Measurements from ENCODE around the gene ZNF506. TPM values are rescaled to one million over a fixed set of nuclear protein-coding genes. Genes with fewer than 3 reads are reported as not detected.

Gene ZNF506
- total and polyA plus RNA-seq, 2 experiments from 2014 or later: 9.9 to 47.1 TPM

GRCh38 chr19:19748249-19748938, 73.2 kb downstream of the ZNF506 start:
- Histone ChIP-seq H4K20me1 (ENCODE audit: insufficient read depth, poor library complexity, severe bottlenecking) (no peaks in the 10 kb centered on the region), H3K27me3 (no peaks in the 10 kb centered on the region), H3K36me3 (replicated peaks; ENCODE audit: insufficient read depth, low read depth) (no peaks in the 10 kb centered on the region), H3K27ac (no peak overlapping the region), H3K4me3 (no peak overlapping the region), H3K79me2 (no peaks in the 10 kb centered on the region), H3K4me2 (no peak overlapping the region), H3K4me1 (ENCODE audit: insufficient read depth) (no peaks in the 10 kb centered on the region), H2AFZ (no peak overlapping the region), H3K9me2 (replicated peaks; ENCODE audit: insufficient read depth) (no peaks in the 10 kb centered on the region), H3K9me3 (ENCODE audit: low read depth) (no peaks in the 10 kb centered on the region)
- 84% methylated on average over 9 of the region's 9 CpGs for WGBS (ENCODE audit: low lambda C conversion rate, missing lambda C conversion rate)
- DNase-seq (ENCODE audit: low spot score): no peak
- TF ChIP-seq EZH2 (IDR thresholded peaks at IDR 0.05; ENCODE audit: borderline replicate concordance): no peak

DNA sequence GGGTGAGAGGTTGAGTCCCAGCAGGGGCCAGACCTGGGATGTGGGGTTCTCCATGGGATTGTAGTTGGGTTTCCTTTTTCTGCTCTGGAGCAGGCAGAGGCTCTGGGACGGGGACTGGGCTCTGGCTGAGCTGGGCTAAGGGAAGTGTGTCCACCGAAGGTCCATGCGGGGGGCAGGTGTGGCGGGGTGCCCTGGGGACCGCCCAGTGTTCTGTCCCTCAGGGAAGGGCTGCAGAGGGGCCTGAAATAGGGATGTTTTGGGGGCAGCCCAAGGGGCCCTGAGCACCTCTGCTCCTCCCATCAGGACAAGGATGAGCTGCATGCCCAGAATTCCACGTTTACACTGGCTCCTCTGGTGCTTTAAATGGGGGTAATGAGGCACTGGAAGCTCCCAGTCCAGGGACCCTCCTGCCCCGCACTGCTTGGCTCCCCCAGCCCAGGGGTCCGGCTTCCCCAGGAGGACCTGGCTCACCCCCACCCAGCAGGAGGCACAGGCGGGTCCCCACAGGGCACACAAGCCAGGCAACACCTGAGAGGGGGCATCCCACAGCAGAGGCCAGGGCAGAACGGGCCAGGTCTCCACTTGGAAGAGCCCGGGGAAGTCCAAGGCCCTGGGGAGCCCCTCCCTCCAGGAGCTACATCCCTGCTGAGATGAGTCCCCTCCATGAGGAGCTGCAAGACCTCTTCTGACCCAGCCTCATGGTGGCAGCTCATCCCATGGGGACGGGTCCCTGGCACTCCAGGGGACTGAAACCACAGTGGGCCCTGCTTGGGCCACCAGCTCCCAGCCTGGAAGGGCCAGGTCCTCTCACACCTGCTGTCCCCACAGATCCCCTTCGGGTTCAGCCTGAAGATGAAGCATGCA, 74.0 kb downstream of the ZNF506 start:
- no peaks in the 10 kb centered on the region for H4K20me1 ChIP-seq (ENCODE audit: insufficient read depth, poor library complexity, severe bottlenecking)
- no peak for TF ChIP-seq EZH2phosphoT487 (IDR thresholded peaks at IDR 0.05; ENCODE audit: low read depth, severe bottlenecking, unreplicated experiment)
- no peak overlapping the region for H3K4me2 ChIP-seq
- H3K9me3 ChIP-seq (ENCODE audit: low read depth): no peaks in the 10 kb centered on the region
- no peak overlapping the region for H3K27ac ChIP-seq
- 89% methylated on average over 13 of the region's 13 CpGs for WGBS (ENCODE audit: low lambda C conversion rate, missing lambda C conversion rate)
- H3K4me3 ChIP-seq: no peak overlapping the region
- no peaks in the 10 kb centered on the region for H3K9me2 ChIP-seq (replicated peaks; ENCODE audit: insufficient read depth)
- no peaks in the 10 kb centered on the region for H3K4me1 ChIP-seq (ENCODE audit: insufficient read depth)
- no peak for DNase-seq (ENCODE audit: low spot score)
- no peak overlapping the region for H2AFZ ChIP-seq
- no peaks in the 10 kb centered on the region for H3K79me2 ChIP-seq
- H3K27me3 ChIP-seq: no peaks in the 10 kb centered on the region
- no peaks in the 10 kb centered on the region for H3K36me3 ChIP-seq (replicated peaks; ENCODE audit: insufficient read depth, low read depth)

DNA sequence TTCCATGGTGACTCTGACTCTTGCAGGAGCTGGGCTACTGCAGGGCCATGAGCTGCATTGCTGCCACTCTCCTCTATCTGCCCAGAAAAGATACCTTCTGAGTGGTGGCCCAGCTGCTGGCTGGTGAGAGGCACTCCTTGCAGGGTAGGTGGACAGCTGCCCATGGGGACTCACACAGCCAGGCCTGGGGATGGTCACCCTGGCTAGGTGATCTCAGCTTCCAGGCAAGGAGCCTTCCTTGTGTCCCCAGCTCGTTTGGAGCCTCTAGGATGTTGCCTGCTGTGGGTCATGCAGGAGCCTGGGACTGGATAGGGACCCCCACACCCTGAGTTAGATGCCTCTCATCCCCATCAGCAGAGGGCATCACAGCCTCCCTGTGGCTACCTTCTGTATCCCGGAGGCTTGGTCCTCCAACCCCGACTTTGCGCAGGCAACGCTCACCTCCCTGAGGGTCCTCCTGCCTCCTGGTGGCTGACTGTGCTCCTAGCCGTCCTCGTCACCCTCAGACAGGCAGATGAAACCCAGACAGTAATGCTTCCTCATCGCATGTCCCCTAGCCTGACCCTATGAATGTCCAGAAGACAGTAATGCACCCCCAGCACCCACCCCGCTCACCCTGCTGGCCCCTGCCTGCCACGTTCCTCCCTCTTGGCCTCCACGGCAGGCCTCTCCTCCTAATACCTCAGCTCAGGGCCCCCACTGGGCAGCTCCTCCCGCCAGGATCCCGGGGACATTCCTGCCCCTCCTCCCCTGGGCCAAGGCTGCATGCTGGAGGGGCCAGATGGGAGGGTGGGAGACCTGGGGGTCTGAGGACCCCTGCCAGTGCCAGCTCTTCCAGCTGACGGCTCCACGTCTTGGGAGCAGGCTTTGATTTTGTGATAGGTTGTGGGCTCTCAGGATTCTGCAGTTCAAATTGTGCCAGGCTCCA, 75.0 kb downstream of the ZNF506 start:
- no peak overlapping the region for H3K4me2 ChIP-seq
- no peak overlapping the region for H3K27ac ChIP-seq
- no peak for DNase-seq (ENCODE audit: low spot score)
- WGBS (ENCODE audit: low lambda C conversion rate, missing lambda C conversion rate): 79% methylated on average over 12 of the region's 15 CpGs
- H3K36me3 ChIP-seq (replicated peaks; ENCODE audit: insufficient read depth, low read depth): no peaks in the 10 kb centered on the region
- H3K4me3 ChIP-seq: no peak overlapping the region
- no peaks in the 10 kb centered on the region for H3K9me2 ChIP-seq (replicated peaks; ENCODE audit: insufficient read depth)
- H3K27me3 ChIP-seq: no peaks in the 10 kb centered on the region
- H4K20me1 ChIP-seq (ENCODE audit: insufficient read depth, poor library complexity, severe bottlenecking): no peaks in the 10 kb centered on the region
- H2AFZ ChIP-seq: no peak overlapping the region
- H3K79me2 ChIP-seq: no peaks in the 10 kb centered on the region
- no peak for TF ChIP-seq EZH2phosphoT487 (IDR thresholded peaks at IDR 0.05; ENCODE audit: low read depth, severe bottlenecking, unreplicated experiment)
- TF ChIP-seq, protein P1, sequence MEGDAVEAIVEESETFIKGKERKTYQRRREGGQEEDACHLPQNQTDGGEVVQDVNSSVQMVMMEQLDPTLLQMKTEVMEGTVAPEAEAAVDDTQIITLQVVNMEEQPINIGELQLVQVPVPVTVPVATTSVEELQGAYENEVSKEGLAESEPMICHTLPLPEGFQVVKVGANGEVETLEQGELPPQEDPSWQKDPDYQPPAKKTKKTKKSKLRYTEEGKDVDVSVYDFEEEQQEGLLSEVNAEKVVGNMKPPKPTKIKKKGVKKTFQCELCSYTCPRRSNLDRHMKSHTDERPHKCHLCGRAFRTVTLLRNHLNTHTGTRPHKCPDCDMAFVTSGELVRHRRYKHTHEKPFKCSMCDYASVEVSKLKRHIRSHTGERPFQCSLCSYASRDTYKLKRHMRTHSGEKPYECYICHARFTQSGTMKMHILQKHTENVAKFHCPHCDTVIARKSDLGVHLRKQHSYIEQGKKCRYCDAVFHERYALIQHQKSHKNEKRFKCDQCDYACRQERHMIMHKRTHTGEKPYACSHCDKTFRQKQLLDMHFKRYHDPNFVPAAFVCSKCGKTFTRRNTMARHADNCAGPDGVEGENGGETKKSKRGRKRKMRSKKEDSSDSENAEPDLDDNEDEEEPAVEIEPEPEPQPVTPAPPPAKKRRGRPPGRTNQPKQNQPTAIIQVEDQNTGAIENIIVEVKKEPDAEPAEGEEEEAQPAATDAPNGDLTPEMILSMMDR (IDR thresholded peaks at IDR 0.05; ENCODE audit: poor library complexity): no peak
- no peak for TF ChIP-seq EZH2 (IDR thresholded peaks at IDR 0.05; ENCODE audit: borderline replicate concordance)
- no peaks in the 10 kb centered on the region for H3K9me3 ChIP-seq (ENCODE audit: low read depth)
- no peaks in the 10 kb centered on the region for H3K4me1 ChIP-seq (ENCODE audit: insufficient read depth)

DNA sequence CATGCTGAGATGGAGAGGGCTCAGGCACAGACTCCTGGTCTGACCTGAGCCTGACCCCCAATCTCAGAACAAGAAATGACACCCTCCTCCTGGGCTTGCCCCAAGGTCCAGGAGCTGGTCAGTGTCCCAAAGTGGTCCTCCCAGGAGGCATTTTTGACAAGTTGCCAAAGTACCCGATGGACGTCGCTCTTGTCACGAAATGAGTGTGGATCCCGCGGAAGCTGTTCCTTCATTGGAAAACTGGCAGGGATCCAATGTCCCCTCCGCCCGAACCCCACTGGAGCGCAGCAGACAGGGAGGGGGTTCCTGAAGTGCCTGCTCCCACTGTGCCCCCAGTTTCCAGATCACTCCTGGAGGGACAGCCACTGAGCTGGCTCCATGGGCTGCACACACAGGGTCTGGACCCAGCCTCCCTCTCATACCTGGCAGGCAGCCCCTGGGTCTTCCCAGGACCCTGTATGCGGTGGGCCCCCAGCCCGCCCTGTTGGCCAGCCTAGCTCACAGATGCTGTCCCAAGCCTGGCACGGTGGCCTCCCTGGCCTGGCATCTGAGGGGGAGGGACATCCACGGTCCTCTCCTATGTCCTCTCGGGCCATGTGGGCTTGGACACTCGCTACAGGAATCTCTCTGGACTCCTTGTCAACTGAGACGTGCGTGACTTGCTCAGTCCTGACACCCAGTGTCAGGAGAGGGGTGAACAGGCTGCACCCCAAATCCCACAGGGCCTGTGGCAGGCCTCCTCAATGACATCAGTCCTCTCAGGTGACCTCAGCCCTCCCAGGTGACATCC, 75.9 kb downstream of the ZNF506 start:
- Histone ChIP-seq H3K9me2 (replicated peaks; ENCODE audit: insufficient read depth) (no peaks in the 10 kb centered on the region), H3K4me3 (no peak overlapping the region), H3K27ac (no peak overlapping the region), H3K9me3 (ENCODE audit: low read depth) (no peaks in the 10 kb centered on the region), H3K4me1 (ENCODE audit: insufficient read depth) (no peaks in the 10 kb centered on the region), H4K20me1 (ENCODE audit: insufficient read depth, poor library complexity, severe bottlenecking) (no peaks in the 10 kb centered on the region), H3K36me3 (replicated peaks; ENCODE audit: insufficient read depth, low read depth) (no peaks in the 10 kb centered on the region), H3K4me2 (no peak overlapping the region), H3K79me2 (no peaks in the 10 kb centered on the region), H2AFZ (no peak overlapping the region), H3K27me3 (no peaks in the 10 kb centered on the region)
- 96% methylated on average over 17 of the region's 17 CpGs for WGBS (ENCODE audit: low lambda C conversion rate, missing lambda C conversion rate)
- no peak for TF ChIP-seq EZH2 (IDR thresholded peaks at IDR 0.05; ENCODE audit: borderline replicate concordance)
- no peak for TF ChIP-seq EZH2phosphoT487 (IDR thresholded peaks at IDR 0.05; ENCODE audit: low read depth, severe bottlenecking, unreplicated experiment)
- TF ChIP-seq, protein P1 (IDR thresholded peaks at IDR 0.05; ENCODE audit: poor library complexity): no peak
- no peak for DNase-seq (ENCODE audit: low spot score)
